H1 (cell line): ENCODE measurements around the gene SSH2. TPM values are rescaled to one million over a fixed set of nuclear protein-coding genes. Genes with fewer than 3 reads are reported as not detected.

Source experiments
- RNF2 ChIP-seq: fragments of 200-900, 300-1000 bp; sonication (generic); IDR thresholded peaks from 2 replicates; pipeline ENCODE4 v1.7.1; 2016; ENCODE audit warnings: borderline replicate concordance, low read depth, mild to moderate bottlenecking, antibody characterized with exemption, low read length; ENCODE audit not compliant: poor library complexity, severe bottlenecking; ENCODE audit errors: missing control alignments
- polyA plus RNA-seq, 7 experiments: library from polyadenylated mRNA; depleted of rRNA in 3 of 7; stranded (reverse) in 5 of 7; unstranded in 2 of 7; fragments of >200 nt in 5 of 7; fragments of 200-250 nt in 2 of 7; gene quantifications; 1 replicate in 5 of 7; 2 replicates in 1 of 7; 4 replicates in 1 of 7; pipeline versions ENCODE4 v1.2.1 to v1.2.3, GENCODE V29; 2011 to 2013; ENCODE audit warnings: missing spikeins in 2 of 7, mixed read lengths in 2 of 7
- total RNA-seq: library from RNA; stranded (reverse); fragmentation: NEBNext Ultra II Directional; extraction: Animal tissue kit (Norgen Biotek cat#: 25700); gene quantifications from 2 replicates; pipeline ENCODE4 v1.2.1, GENCODE V29; 2021

SSH2 gene
- total and polyA plus RNA-seq, 2 of the 8 experiments (the other 6 are each of a cell fraction or from before 2014, with no cell fraction given), result 5.2 to 15.9 TPM

GRCh38 chr17:29973005-29973404 lies 43.0 kb upstream of the SSH2 start (continued):
- no peak for TF ChIP-seq RNF2
